Islet precursor cell (in vitro differentiated cells): ENCODE measurements around the gene MAJIN.

Source experiments
- DNase-seq: peaks from one replicate; pipeline ENCODE4 v3.0.0-alpha.2; 2018

MAJIN gene

DNA sequence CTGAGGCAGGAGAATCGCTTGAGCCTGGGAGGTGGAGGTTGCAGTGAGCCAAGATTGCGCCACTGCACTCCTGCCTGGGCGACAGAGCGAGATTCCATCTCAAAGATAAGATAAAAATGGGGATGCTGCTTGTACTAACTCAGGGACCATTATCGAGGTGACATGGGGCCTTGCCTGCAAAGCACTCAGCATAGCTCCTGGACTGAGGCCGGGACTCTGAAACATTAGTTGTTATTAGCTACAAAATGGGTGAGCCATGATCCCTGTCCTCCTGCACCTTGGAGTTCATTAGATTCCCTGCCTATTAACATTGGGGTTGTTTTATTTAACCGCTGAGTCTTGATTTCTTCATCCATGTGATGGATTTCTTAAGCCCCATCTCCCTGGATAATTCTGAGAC lies 42.3 kb downstream of the MAJIN start:
- no peak for DNase-seq

GRCh38 chr11:64928957-64929356 lies 43.0 kb downstream of the MAJIN start:
- no peak for DNase-seq

DNA sequence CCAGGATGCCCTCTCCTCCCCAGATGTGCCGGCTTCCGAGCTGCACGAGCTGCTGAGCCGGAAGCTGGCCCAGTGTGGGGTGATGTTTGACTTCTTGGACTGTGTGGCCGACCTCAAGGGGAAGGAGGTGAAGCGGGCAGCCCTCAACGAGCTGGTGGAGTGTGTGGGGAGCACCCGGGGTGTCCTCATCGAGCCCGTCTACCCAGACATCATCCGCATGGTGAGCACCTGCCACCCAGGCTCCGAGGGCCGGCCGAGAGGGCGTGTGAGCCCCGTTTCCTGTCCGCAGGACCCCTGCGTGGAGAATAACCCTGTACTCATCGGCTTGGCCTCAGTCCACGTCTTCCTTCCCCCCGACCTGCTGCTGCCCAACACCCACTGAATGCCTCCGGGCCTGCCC lies 45.2 kb downstream of the MAJIN start:
- no peak for DNase-seq

DNA sequence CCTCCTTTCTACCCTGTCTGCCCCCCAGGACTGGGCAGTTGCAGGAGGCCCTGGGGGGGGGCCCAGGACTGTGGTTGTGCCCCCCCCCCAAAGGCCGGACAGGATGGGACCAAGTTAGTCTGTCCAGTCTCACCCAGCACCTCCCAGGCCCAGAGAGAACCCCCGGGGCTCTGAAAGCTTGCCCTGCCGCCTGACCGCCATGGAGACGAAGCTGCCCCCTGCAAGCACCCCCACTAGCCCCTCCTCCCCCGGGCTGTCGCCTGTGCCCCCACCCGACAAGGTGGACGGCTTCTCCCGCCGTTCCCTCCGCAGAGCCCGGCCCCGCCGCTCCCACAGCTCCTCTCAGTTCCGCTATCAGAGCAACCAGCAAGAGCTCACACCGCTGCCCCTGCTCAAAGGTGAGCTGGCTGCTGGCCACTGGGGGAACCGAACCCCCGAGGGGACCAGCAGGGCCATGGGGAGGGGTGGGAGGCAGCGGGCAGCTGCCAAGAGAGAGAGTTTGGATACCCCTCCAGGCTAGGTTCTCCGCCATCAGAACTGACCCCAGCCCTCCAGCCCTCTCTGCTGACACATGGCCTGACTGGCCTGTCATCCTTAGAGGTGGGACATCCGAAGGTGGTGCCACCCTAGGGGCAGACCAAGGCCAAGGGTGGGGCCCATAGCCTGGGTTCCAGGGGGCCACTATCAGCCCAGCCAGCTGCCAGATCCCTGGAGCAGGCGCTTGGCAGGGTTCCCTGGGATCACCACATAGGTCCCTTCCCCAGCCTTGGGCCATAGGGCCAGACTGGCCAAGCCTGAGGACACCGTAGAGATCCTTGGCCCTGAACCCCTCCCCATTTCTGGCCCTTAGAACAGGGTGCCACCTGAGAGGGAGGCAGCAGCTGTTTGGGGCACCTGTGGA lies 46.1 kb downstream of the MAJIN start:
- DNase-seq = no peak

- DNase-seq = no peak
Observed at GRCh38 chr11:64924910-64925284, 47.0 kb downstream of the MAJIN start.

GRCh38 chr11:64923944-64924909 lies 47.7 kb downstream of the MAJIN start, which contains the start of gene PPP2R5B:
PPP2R5B (plus strand) TSS chr11:64924689; CDS start chr11:64925735, 1,046 bp downstream.
- peak; percentile 97 for DNase-seq

DNA sequence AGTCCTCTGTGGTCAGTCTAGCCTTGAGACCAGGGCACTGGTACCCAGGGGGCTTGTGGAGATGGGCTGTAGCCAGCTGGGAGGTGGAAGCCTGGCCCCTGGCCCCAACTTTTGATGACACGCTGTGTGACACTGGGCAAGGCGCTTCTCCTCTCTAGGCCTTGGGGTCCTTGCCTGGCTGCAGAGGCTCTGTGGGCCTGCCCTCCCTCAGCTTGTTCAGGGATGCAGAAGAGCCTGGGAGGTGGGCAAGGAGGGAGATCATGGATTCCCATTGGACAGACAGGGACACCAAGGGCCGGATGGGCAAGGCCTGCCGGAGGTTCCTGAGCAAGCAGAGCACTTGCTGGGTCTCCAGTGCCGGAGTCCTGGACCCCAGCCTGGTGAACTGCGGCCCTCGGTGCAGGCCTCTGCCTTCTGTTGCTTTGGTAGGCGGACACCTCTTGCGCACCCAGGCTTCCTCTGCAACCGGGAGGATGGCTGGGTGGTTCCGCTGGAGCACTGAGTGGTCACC lies 48.7 kb downstream of the MAJIN start:
- DNase-seq = no peak

- DNase-seq = no peak
Observed at GRCh38 chr11:64921384-64921783, 50.5 kb downstream of the MAJIN start.

DNA sequence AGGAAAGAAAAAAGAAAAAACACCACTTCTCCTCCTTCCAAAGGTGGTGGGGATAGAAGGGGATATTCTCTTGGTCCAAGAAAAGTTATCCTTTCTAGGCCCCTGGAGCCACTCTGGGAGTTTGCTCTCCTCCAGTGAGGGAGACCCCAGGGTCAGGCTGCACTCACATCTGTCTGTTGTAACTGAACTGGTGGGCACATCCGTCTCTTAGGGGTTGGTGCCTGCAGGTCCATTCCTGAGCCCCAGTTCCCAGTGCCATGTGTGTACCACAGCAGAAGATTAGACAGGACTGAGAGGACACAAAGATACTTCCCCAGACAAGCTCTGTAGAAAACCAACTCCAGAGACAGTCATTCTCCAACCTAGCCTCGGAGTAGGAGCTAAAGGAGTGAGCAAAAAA lies 51.8 kb downstream of the MAJIN start:
- DNase-seq = no peak

DNA sequence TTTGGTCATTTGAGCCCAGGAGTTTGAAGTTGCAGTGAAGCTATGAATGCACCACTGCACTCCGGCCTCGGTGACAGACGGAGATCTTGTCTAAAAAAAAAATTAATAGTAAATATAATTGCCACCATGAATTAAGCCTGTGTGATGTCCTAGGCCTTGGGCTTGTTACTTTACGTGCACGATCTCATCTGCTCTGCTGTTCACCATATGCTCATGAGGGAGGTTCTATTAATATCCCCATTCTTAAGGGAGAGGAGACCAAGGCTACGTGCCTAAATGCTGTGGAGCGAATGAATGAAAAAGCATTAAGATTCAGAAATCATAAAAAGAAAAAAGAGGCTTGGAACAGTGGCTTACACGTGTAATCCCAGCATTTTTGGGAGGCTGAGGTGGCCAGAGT lies 52.3 kb downstream of the MAJIN start:
- DNase-seq = no peak

DNA sequence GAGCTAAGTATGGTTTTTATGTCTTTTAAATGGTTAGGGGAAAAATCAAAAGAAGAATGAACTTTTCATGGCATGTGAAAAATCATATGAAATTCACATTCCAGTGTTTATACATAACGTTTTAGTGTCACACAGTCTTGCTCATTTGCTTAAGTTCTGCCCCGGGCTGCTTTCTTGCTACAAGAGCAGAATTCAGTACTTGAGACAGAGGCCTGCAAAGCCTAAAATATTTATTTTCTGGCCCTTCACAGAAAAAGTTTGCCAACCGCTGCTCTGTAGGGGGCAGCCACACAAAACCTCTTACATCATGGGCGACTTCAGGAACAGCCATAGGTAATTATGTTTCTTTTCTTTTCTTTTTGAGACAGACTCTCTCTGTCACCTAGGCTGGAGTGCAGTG lies 53.9 kb downstream of the MAJIN start:
- no peak for DNase-seq

GRCh38 chr11:64917663-64917995 lies 54.3 kb downstream of the MAJIN start:
- DNase-seq = no peak

DNA sequence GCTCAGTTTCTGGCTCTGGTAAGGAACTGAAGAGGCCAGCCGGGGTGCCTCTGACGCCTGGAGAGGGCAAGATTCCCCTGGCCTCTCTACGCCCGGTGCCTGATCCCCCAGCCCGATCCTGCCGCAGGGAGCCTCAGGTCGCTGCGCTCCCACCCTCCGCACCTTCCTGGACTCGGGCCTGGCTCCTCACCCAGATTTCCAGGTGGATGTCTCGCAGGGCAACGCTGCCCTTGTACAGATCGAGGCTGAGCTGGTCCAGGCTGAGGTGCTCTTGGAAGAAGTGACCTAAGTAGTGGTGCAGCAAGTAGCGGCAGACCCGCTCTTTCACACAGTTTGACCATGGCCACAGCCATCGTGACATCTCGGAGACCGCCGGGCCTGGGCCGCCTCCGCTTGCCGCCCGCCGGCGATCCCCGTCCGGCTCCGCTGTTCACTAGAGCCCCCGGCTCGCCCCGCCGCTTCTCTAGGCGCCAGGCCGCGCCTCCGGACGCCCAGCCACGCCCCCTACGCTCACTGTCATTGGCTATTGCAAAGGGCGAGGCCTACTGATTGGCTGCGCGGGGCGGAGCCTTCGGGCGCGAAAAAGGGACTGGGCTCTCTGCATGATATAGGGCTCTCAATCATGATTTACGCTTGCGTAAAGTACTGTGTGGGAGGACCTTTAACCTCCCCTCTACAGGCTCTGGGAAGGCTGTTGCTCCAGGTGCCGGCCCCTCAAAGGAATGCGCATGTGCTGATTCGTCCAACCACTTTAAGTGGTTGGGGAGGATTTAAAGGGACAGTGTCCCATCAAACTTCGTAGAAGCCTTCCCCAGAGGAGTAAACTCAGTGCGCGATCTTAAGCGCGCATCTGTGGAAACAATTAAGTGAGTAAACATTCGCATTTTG lies 54.9 kb downstream of the MAJIN start, which contains the start of gene ATG2A:
TSS of gene ATG2A (minus strand) at position 435 of the 888 bp plus-strand sequence. CDS start at position 361, 74 bp downstream.
- peak; percentile 100 for DNase-seq

DNA sequence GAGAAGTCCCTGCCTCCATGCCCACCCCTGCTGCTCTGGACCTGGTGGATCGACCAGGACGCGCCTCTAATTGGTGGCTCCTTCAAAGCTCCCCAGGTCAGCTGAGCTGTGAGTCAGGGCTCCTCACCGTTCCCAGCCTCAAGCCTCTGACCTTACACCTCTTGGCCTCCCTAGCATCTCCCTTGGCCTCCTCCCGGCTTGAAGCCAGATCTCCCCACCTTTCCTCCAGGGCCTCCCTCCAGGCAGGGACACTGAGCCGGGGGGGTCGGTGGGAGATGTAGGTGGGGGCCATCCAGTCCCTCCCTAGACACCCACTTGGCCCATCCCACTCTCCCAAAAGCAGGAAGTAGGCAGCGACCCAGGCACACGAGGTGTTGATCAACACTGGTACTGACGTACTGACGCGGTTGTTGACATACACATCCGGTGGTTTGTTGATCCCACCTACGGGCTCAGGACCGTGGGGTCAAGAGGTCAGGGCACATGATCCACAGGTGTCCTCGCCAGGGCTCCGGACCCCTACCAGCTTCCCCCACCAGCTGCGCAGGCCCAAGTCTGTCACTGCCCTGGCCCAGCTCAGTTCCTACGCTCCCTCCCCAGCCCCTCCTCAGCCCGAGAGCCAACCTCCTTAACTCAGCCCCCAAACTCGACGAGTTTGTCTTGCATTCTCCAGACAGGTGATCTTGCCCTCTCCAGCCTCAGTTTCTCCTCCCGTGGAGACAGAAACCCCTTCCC lies 55.7 kb downstream of the MAJIN start:
- DNase-seq = peak; percentile 81

GRCh38 chr11:64915376-64915887 lies 56.5 kb downstream of the MAJIN start:
- DNase-seq = no peak

DNA sequence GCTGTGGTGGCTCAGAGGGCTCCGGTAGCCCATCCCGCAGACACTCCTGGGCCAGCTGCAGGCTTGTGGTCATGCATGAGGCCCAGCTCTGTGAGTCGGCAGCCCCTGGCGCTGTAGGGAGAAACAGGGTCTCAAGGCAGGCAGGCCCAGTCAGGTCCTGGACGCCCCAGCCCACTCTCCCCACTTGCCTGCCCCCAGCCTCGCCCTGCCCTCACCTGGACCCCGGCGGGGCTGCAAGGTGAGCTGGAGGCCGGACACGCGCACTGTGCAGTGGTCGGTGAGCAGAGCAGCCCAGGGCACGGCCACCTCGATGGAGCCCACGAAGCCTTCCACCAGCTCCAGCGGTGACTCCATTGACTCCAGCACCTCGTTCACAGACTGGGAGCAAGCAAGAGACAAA lies 57.8 kb downstream of the MAJIN start:
- DNase-seq = no peak

- DNase-seq = no peak
Observed at GRCh38 chr11:64913171-64913727, 58.7 kb downstream of the MAJIN start.

DNA sequence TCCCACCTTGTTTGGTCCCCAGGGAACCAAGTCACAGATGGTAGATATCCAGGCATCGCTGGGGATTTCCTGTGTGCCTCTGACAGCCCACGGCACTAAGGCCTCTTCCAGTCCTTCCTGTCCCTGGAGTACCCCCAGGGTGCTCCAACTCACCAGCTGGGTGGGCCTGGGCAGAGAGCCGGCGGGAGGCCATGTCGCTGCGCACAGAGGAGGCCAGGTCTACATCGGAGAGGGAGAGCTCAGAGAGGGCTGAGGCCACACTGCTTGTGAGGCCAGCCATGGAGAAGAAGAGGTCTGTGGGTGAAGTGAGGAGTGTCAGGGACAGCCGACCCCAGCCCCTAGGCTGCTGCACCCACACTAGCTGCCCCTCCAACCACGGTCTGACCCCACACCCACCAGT lies 60.2 kb downstream of the MAJIN start:
- DNase-seq = no peak

GRCh38 chr11:64911142-64911541 lies 60.8 kb downstream of the MAJIN start:
- no peak for DNase-seq

- no peak for DNase-seq
Observed at GRCh38 chr11:64910451-64911093, 61.3 kb downstream of the MAJIN start.
